WTC11 (cell line): ENCODE data around the gene POLA1. TPM values are rescaled to one million over a fixed set of nuclear protein-coding genes. Genes with fewer than 3 reads are reported as not detected.

Experiments used
- ATAC-seq: fragments of 200-7000 bp; cut with Tn5 transposase; 2 replicates; pipeline ENCODE4 v1.10.0; 2021; ENCODE audit warnings: mild to moderate bottlenecking, moderate library complexity
- CTCF ChIA-PET: fragments of 300-600 bp; sonication (Branson Sonifier 250); formaldehyde crosslinking; loops from one replicate; lab custom pipeline; 2021; ENCODE audit warnings: antibody characterized with exemption; lab: Charles Lee
- POLR2A ChIA-PET: fragments of 350-600 bp; sonication (Branson Sonifier 250); formaldehyde crosslinking; loops from one replicate; lab custom pipeline; 2021; ENCODE audit warnings: antibody characterized with exemption; lab: Charles Lee
- DNase-seq: peaks from one replicate; pipeline ENCODE4 v3.0.0; 2021; ENCODE audit warnings: low spot score
- H3K27ac Mint-ChIP-seq: 2 replicates; pipeline ENCODE4 v1.8.0; 2021; ENCODE audit warnings: mixed read lengths
- H3K27me3 Mint-ChIP-seq: 2 replicates; pipeline ENCODE4 v1.8.0; 2021; ENCODE audit warnings: low read depth, mild to moderate bottlenecking, moderate library complexity, mixed read lengths
- H3K36me3 Mint-ChIP-seq: 2 replicates; pipeline ENCODE4 v1.8.0; 2021; ENCODE audit warnings: mixed read lengths
- H3K4me1 Mint-ChIP-seq: 2 replicates; pipeline ENCODE4 v1.8.0; 2022; ENCODE audit warnings: mixed read lengths
- H3K4me3 Mint-ChIP-seq: 2 replicates; pipeline ENCODE4 v1.8.0; 2021; ENCODE audit warnings: mild to moderate bottlenecking, moderate library complexity, mixed read lengths
- H3K9me3 Mint-ChIP-seq: 2 replicates; pipeline ENCODE4 v1.8.0; 2021; ENCODE audit warnings: mixed read lengths
- ATF1 ChIP-seq: sonication (generic); formaldehyde crosslinking; IDR thresholded peaks from 2 replicates; pipeline ENCODE4 v1.8.1; 2023; ENCODE audit warnings: mild to moderate bottlenecking, moderate library complexity, missing genetic modification reagents
- E2F5 ChIP-seq: sonication (generic); formaldehyde crosslinking; IDR thresholded peaks from 2 replicates; pipeline ENCODE4 v1.8.1; 2022; ENCODE audit warnings: mild to moderate bottlenecking, moderate library complexity, missing genetic modification reagents
- ETV6 ChIP-seq: sonication (generic); formaldehyde crosslinking; IDR thresholded peaks from 2 replicates; pipeline ENCODE4 v1.8.1; 2022; ENCODE audit warnings: mild to moderate bottlenecking, missing genetic modification reagents
- FOXP1 ChIP-seq: sonication (generic); formaldehyde crosslinking; IDR thresholded peaks from 2 replicates; pipeline ENCODE4 v1.8.0; 2022; ENCODE audit warnings: missing genetic modification reagents, mild to moderate bottlenecking, moderate library complexity, borderline replicate concordance
- GTF2I ChIP-seq: fragments of 250-450 bp; sonication (Bioruptor Pico); conservative IDR thresholded peaks from 2 replicates; pipeline ENCODE4 v1.4.0; 2021; ENCODE audit warnings: mild to moderate bottlenecking
- HMGXB4 ChIP-seq: sonication (generic); formaldehyde crosslinking; IDR thresholded peaks from 2 replicates; pipeline ENCODE4 v1.8.1; 2023; ENCODE audit warnings: mild to moderate bottlenecking, moderate library complexity, missing genetic modification reagents
- IRF2 ChIP-seq: sonication (generic); formaldehyde crosslinking; IDR thresholded peaks from 2 replicates; pipeline ENCODE4 v1.8.0; 2022; ENCODE audit warnings: low read depth, missing genetic modification reagents, borderline replicate concordance
- MXD4 ChIP-seq: fragments of 250-450 bp; sonication (Bioruptor Pico); IDR thresholded peaks from 2 replicates; pipeline ENCODE4 v1.8.0; 2021; ENCODE audit warnings: mild to moderate bottlenecking, moderate library complexity, borderline replicate concordance
- PREB ChIP-seq: sonication (generic); formaldehyde crosslinking; IDR thresholded peaks from 2 replicates; pipeline ENCODE4 v1.8.1; 2022; ENCODE audit warnings: mild to moderate bottlenecking, missing genetic modification reagents, moderate library complexity, borderline replicate concordance
- SMAD4 ChIP-seq: sonication (generic); formaldehyde crosslinking; IDR thresholded peaks from 2 replicates; pipeline ENCODE4 v1.8.0; 2022; ENCODE audit warnings: mild to moderate bottlenecking, missing genetic modification reagents
- SOX15 ChIP-seq: fragments of 250-450 bp; sonication (Bioruptor Pico); IDR thresholded peaks from 2 replicates; pipeline ENCODE4 v1.9.0; 2021; ENCODE audit warnings: mild to moderate bottlenecking
- total RNA-seq: library from RNA; stranded (reverse); gene quantifications from 3 replicates; pipeline ENCODE4 v1.2.3, GENCODE V29; 2021
- TF ChIP-seq, protein P1 (sequence below): sonication (generic); formaldehyde crosslinking; IDR thresholded peaks from 2 replicates; pipeline ENCODE4 v1.8.0; 2022; ENCODE audit warnings: mild to moderate bottlenecking, missing genetic modification reagents
- TF ChIP-seq, protein P2 (sequence below): sonication (generic); formaldehyde crosslinking; IDR thresholded peaks from 2 replicates; pipeline ENCODE4 v1.8.0; 2022; ENCODE audit warnings: mild to moderate bottlenecking, missing genetic modification reagents
- TF ChIP-seq, protein P3 (sequence below): fragments of 250-450 bp; sonication (Bioruptor Pico); IDR thresholded peaks from 2 replicates; pipeline ENCODE4 v1.9.0; 2021; ENCODE audit warnings: mild to moderate bottlenecking

Gene POLA1
- total RNA-seq, 1 experiment from 2014 or later, result 29.9 TPM

- DNase-seq (no peak), ATAC-seq (no peak)
- Mint-ChIP-seq H3K36me3 (no peaks in the 10 kb centered on the region), H3K27me3 (peaks cover 98% of the 10 kb centered on the region), H3K9me3 (no peaks in the 10 kb centered on the region), H3K4me3 (peak overlapping the region; percentile 66), H3K4me1 (peaks cover 50% of the 10 kb centered on the region), H3K27ac (no peak overlapping the region)
- TF ChIP-seq PREB (CRISPR knock-in tag) (no peak), GTF2I (CRISPR knock-in tag) (no peak), HMGXB4 (CRISPR knock-in tag) (no peak), IRF2 (CRISPR knock-in tag) (no peak), ETV6 (CRISPR knock-in tag) (no peak)
- TF ChIP-seq, protein P1, sequence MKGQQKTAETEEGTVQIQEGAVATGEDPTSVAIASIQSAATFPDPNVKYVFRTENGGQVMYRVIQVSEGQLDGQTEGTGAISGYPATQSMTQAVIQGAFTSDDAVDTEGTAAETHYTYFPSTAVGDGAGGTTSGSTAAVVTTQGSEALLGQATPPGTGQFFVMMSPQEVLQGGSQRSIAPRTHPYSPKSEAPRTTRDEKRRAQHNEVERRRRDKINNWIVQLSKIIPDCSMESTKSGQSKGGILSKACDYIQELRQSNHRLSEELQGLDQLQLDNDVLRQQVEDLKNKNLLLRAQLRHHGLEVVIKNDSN (CRISPR knock-in tag), result no peak
- ChIA-PET CTCF (interaction anchor here (0.6 to 1.9 kb wide), 9 partner anchors 7 to 181 kb away, joined by 3 to 13 read pairs (median 6); no protein-coding TSS in a partner anchor), POLR2A (no interaction called here)
Observed at GRCh38 chrX:25019707-25020390, 326.1 kb downstream of the POLA1 start.

DNA sequence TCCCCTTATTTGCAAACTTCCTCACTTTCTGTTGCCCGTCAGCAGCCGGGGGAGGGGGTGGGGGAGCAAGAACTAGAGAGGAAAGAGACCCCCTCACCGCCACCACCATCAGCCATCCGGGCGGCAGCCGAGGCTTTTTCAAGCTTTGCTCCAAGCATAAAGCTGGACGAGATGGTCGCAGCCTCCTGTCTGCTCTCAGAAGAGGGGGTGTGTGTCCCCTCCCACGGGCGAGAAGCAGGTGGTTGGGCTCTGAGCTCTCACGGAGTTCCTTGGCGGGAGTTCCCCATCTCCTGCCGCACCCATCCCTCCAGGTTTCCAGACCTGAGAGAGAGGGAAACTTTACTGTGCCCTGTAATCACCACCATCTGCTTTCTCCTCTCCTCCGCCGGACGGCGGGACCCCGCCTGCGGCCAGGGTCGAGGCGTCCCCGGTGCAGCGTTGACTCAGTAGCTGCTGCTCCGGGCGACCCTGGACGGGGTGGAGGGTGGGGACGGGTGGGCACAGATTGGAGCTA is 326.7 kb downstream of the POLA1 start:
- TF ChIP-seq ATF1 (CRISPR knock-in tag) (no peak), SOX15 (CRISPR knock-in tag) (no peak), SMAD4 (CRISPR knock-in tag) (no peak), MXD4 (CRISPR knock-in tag) (no peak), E2F5 (CRISPR knock-in tag) (no peak), FOXP1 (CRISPR knock-in tag) (no peak)
- TF ChIP-seq, protein P2, sequence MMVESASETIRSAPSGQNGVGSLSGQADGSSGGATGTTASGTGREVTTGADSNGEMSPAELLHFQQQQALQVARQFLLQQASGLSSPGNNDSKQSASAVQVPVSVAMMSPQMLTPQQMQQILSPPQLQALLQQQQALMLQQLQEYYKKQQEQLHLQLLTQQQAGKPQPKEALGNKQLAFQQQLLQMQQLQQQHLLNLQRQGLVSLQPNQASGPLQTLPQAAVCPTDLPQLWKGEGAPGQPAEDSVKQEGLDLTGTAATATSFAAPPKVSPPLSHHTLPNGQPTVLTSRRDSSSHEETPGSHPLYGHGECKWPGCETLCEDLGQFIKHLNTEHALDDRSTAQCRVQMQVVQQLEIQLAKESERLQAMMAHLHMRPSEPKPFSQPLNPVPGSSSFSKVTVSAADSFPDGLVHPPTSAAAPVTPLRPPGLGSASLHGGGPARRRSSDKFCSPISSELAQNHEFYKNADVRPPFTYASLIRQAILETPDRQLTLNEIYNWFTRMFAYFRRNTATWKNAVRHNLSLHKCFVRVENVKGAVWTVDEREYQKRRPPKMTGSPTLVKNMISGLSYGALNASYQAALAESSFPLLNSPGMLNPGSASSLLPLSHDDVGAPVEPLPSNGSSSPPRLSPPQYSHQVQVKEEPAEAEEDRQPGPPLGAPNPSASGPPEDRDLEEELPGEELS, result no peak
- TF ChIP-seq, protein P3, sequence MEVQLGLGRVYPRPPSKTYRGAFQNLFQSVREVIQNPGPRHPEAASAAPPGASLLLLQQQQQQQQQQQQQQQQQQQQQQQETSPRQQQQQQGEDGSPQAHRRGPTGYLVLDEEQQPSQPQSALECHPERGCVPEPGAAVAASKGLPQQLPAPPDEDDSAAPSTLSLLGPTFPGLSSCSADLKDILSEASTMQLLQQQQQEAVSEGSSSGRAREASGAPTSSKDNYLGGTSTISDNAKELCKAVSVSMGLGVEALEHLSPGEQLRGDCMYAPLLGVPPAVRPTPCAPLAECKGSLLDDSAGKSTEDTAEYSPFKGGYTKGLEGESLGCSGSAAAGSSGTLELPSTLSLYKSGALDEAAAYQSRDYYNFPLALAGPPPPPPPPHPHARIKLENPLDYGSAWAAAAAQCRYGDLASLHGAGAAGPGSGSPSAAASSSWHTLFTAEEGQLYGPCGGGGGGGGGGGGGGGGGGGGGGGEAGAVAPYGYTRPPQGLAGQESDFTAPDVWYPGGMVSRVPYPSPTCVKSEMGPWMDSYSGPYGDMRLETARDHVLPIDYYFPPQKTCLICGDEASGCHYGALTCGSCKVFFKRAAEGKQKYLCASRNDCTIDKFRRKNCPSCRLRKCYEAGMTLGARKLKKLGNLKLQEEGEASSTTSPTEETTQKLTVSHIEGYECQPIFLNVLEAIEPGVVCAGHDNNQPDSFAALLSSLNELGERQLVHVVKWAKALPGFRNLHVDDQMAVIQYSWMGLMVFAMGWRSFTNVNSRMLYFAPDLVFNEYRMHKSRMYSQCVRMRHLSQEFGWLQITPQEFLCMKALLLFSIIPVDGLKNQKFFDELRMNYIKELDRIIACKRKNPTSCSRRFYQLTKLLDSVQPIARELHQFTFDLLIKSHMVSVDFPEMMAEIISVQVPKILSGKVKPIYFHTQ (CRISPR knock-in tag), result no peak
- TF ChIP-seq, all 79 proteins: peak for 0

More for the DNA sequence above, 326.7 kb downstream of the POLA1 start:
- Mint-ChIP-seq H3K4me1 (peaks cover 48% of the 10 kb centered on the region), H3K4me3 (peak overlapping the region; percentile 66), H3K27ac (no peak overlapping the region), H3K27me3 (peaks cover 95% of the 10 kb centered on the region), H3K9me3 (no peaks in the 10 kb centered on the region), H3K36me3 (no peaks in the 10 kb centered on the region)
- ChIA-PET POLR2A (no interaction called here), CTCF (interaction anchor here (0.6 to 1.9 kb wide), 13 partner anchors 8 to 181 kb away, joined by 3 to 13 read pairs (median 4); no protein-coding TSS in a partner anchor)
- DNase-seq (no peak), ATAC-seq (peak; percentile 25)
